NCI-H1436 (cell line): Measurements from ENCODE around the gene TALDO1.
"Not testable (repeated sequence)": the region's sequence is repeated elsewhere in the genome, so short reads cannot be mapped to it uniquely, and the experiment has no call there.

ENCODE experiments used
- DNase-seq: peaks from one replicate; lab custom pipeline; 2025; lab: John Stamatoyannopoulos, UW

TALDO1 gene

GRCh38 chr11:737366-737765 lies 9.9 kb upstream of the TALDO1 start:
- no peak for DNase-seq

GRCh38 chr11:737899-738298 lies 9.4 kb upstream of the TALDO1 start:
- DNase-seq: not testable (repeated sequence)

- no peak for DNase-seq
Observed at GRCh38 chr11:742156-742546, 5.1 kb upstream of the TALDO1 start.

DNA sequence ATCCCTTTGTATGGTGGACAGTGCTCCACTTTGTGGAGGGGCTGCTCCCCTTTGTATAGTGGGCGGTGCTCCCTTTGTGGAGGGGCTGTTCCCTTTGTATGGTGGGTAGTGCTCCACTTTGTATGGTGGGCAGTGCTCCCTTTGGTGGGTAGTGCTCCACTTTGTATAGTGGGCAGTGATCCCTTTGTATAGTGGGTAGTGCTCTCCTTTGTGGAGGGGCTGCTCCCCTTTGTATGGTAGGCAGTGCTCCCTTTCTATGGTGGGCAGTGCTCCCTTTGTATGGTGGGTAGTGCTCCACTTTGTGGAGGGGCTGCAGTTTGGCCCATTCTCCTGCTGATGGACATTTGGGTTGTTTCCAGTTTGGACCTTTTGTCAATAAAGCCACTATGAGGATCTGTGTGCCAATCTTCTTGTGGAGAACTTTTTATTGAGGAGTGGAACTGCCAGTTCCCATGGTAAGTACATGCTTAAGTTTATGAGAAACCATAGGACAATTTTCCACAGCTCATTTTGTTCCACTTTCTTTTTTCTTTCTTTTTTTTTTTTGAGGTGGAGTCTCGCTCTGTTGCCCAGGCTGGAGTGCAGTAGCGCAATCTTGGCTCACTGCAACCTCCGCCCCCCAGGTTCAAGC lies 4.6 kb upstream of the TALDO1 start:
- no peak for DNase-seq

DNA sequence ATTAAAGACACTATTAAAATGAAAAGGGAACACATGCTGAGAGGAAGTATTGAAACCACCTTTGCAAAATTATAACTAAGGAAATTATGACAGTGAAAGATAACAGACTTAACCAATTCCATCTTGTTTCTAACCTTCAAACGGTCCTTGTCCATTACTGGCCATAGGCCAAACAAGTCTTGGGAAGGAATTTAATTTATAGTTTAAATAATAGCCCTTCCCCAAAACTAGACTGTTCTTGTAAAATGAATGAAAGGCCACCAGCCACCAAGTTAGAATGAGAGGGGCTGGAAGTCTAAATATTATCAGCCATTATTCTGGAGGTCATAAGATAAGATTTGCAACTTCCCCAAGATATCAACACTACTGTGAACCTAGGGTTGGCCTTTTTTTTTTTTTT lies 1.8 kb upstream of the TALDO1 start:
- no peak for DNase-seq

- no peak for DNase-seq
Observed at GRCh38 chr11:746289-747157, 741 bp upstream of the TALDO1 start.

DNA sequence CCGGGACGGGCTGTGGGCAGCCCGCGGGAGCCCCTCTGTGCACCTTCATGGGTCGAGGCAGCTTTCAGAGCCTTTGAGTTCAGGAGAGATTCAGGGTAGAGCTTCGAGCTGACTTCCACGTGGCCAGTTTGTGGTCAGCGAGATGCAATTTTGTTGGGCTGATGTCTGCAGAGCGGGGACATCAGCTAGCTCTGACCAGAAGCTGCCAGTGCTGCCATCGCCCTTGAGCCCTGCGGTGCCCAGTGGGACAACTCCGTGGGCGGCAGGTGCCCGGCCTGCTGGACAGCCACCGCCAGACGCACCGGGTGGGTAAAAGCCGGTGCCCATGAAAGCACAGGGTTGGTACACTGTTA lies 719 bp downstream of the TALDO1 start:
- no peak for DNase-seq

GRCh38 chr11:749731-750130 lies 2.5 kb downstream of the TALDO1 start:
- no peak for DNase-seq

DNA sequence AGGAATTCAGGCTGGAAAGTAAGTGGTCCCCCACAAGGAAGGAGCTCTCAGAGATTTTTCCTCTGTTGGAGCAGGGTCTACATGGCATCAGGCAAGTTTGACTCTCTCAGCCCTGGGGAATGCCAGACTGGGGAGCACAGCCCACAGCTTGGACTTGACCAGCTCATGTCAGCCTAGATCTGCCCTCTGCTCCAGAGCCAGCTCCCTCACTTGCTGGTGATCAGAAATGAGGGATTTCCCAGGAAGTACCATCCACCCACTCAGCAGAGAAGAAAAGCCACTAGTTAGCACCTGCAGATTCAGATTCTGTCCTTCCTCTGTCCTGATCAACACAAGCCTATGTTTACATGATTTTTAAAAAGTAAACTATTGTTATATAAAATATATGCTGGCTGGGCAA lies 13.0 kb downstream of the TALDO1 start:
- no peak for DNase-seq

DNA sequence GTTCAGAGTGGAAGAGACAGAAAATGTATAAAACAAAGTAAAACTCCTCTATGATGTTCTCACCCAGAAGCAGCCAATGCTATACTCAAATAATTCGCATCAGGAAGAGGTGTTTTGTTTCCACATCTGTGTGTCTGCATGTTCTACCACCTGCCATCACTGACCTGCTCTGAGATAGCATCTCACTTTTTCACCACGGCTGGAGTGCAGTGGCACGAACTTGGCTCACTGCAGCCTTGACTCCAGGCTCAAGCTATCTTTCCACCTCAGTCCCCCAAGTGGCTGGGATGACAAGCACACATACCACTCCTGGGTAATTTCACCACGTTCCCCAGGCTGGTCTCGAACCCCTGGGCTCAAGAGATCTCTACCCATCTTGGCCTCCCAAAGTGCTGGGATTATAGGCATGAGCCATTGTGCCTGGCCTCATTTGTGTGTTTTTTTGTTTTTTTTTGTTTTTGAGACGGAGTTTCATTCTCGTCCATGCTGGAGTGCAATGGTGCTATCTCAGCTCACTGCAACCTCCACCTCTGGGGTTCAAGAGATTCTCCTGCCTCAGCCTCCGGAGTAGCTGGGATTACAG lies 14.4 kb downstream of the TALDO1 start:
- DNase-seq: no peak

DNA sequence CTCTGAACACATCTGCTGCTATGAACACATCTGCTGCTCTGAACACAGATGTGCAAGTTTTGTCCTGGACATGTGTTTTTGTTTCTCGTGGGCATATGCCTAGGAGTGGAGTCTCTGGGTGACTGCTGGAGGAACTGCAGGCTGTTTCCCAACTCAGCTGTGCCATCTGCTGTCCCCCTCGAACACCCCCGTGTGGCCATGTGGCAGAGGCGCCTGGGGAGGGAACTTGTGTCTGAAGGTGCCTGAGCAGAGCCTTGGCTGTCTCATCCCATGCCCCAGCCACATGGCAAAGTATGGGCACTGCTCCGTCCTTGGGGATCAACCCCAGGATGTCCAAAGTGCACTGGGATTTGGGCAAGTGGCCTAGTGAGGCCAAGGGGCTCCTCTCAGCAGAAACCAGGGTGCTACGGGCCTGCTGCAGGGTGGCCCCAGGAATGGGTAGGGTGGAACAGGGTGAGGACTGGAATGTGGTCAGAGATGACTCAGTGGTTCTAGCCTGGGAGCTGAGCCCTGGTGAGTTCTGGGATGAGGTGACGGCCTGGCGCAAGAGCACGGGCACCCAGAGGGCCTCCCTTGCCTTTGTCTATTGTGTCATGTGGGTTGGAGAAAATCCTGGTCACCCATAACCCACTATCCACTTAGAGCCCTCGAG lies 15.3 kb downstream of the TALDO1 start:
- DNase-seq: no peak

DNA sequence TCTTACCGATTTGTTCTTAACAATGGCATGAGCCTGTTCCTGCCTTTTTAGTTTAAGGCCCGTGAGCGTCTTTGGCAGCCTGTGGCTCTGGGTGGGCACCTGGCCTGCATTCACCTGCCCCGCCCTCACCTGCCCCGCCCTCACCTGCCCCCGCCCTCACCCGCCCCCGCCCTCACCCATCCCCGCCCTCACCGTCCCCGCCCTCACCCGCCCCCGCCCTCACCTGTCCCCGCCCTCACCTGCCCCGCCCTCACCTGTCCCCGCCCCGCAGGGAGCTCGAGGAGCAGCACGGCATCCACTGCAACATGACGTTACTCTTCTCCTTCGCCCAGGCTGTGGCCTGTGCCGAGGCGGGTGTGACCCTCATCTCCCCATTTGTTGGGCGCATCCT lies 15.8 kb downstream of the TALDO1 start:
- no peak for DNase-seq

GRCh38 chr11:763549-764321 lies 16.5 kb downstream of the TALDO1 start:
- DNase-seq: no peak

- DNase-seq: no peak
Observed at GRCh38 chr11:764322-765024, 17.2 kb downstream of the TALDO1 start.

DNA sequence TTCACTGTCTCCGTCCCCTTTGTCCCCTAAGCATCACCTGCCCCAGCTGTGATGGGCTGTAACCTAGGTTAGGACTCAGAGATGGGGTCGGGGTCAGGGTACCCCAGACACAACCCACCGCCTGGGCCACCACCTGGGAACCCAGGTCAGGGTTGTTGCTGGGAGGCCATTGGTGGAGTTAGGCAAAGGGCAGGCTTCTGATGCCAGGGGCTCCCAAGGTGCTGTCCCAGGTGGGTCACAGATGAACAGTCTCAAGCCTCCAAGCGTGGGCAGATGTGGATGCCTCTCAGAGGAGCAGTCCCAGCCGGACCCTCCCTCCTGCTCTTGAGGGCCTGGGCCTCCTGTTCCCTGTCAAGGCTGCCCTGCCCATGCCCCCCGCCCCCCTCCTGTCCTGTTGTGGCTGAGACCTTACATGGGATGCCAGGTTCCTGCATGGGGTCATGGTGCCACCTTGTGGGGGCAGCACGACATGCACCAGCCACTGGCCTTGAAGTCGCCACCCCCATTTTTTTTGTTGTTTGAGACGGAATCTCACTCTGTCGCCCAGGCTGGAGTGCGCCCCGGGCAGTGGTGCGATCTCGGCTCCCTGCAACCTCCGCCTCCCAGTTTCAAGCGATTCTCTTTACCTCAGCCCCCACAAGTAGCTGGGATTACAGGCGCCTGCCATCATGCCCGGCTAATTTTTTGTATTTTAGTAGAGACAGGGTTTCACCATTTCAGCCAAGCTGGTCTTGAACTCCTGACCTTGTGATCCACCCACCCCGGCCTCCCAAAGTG lies 17.9 kb downstream of the TALDO1 start:
- DNase-seq: peak; percentile 35

DNA sequence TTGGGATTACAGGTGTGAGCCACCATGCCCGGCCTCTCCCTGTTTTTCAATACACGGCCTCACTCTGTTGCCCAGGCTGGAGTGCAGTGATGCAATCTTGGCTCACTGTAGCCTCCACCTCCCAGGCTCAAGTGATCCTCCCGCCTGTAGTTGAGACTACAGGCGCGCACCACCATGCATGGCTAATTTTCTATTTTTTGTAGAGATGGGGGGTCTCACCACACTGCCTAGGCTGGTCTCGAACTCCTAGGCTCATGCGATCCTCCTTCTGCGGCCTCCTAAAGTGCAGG lies 18.5 kb downstream of the TALDO1 start:
- no peak for DNase-seq

GRCh38 chr11:766106-766935 lies 19.1 kb downstream of the TALDO1 start:
- no peak for DNase-seq

GRCh38 chr11:766936-767210 lies 19.6 kb downstream of the TALDO1 start:
- DNase-seq: no peak

- no peak for DNase-seq
Observed at GRCh38 chr11:767238-767637, 20.0 kb downstream of the TALDO1 start.
